Activated naive CD4-positive, alpha-beta T cell treated with anti-CD3 and anti-CD28 coated beads, Interleukin-2, amount 10 ng/mL, durations not matched to agents 7 days and 5 days (primary cell): ENCODE data around the gene REEP1.

ENCODE experiments used
- CTCF ChIA-PET: fragments of 350-600 bp; sonication (Branson Sonifier 250); formaldehyde crosslinking; loops from one replicate; lab custom pipeline; 2021; ENCODE audit warnings: antibody characterized with exemption; lab: Charles Lee
- DNase-seq: peaks from one replicate; pipeline ENCODE4 v3.0.0-alpha.2; 2020
- H3K27ac Mint-ChIP-seq: one replicate; pipeline ENCODE4 v1.8.0; 2021; ENCODE audit warnings: mild to moderate bottlenecking, moderate library complexity, mixed read lengths
- H3K27me3 Mint-ChIP-seq: one replicate; pipeline ENCODE4 v1.8.0; 2021; ENCODE audit warnings: mild to moderate bottlenecking, mixed read lengths
- H3K36me3 Mint-ChIP-seq: one replicate; pipeline ENCODE4 v1.8.0; 2021; ENCODE audit warnings: mixed read lengths
- H3K4me1 Mint-ChIP-seq: one replicate; pipeline ENCODE4 v1.8.0; 2021; ENCODE audit warnings: mixed read lengths
- H3K4me3 Mint-ChIP-seq: one replicate; pipeline ENCODE4 v1.8.0; 2021; ENCODE audit warnings: mild to moderate bottlenecking, moderate library complexity, mixed read lengths
- H3K9me3 Mint-ChIP-seq: one replicate; pipeline ENCODE4 v1.8.0; 2021; ENCODE audit warnings: mixed read lengths

REEP1 gene

GRCh38 chr2:86221066-86221684 is 116.3 kb downstream of the REEP1 start:
- Mint-ChIP-seq H3K4me1 (peaks cover 60% of the 10 kb centered on the region), H3K27me3 (no peaks in the 10 kb centered on the region), H3K4me3 (no peak overlapping the region), H3K9me3 (peaks cover 7% of the 10 kb centered on the region), H3K36me3 (peaks cover 7% of the 10 kb centered on the region), H3K27ac (peak overlapping the region; percentile 28)
- peak; percentile 77 for DNase-seq
- CTCF ChIA-PET: interaction anchor here (0.6 to 3.7 kb wide), 36 partner anchors 8 to 401 kb away, joined by 3 to 56 read pairs (median 4); partner anchors contain the start of genes KDM3A and REEP1

GRCh38 chr2:86219896-86220295 is 117.5 kb downstream of the REEP1 start:
- peaks cover 7% of the 10 kb centered on the region for H3K36me3 Mint-ChIP-seq
- peaks cover 48% of the 10 kb centered on the region for H3K4me1 Mint-ChIP-seq
- H3K27me3 Mint-ChIP-seq: no peaks in the 10 kb centered on the region
- CTCF ChIA-PET: interaction anchor here (1.6 to 3.7 kb wide), 5 partner anchors 12 to 147 kb away, joined by 4 to 56 read pairs (median 11); no protein-coding TSS in a partner anchor
- H3K9me3 Mint-ChIP-seq: peaks cover 7% of the 10 kb centered on the region
- H3K4me3 Mint-ChIP-seq: no peak overlapping the region
- DNase-seq: no peak
- no peak overlapping the region for H3K27ac Mint-ChIP-seq

GRCh38 chr2:86218124-86218523 is 119.3 kb downstream of the REEP1 start:
- Mint-ChIP-seq H3K9me3 (peaks cover 7% of the 10 kb centered on the region), H3K4me1 (peaks cover 40% of the 10 kb centered on the region), H3K27me3 (no peaks in the 10 kb centered on the region), H3K27ac (no peak overlapping the region), H3K4me3 (no peak overlapping the region), H3K36me3 (peaks cover 22% of the 10 kb centered on the region)
- no peak for DNase-seq
- CTCF ChIA-PET: no interaction called here

- no peak for DNase-seq
- H3K36me3 Mint-ChIP-seq: peaks cover 30% of the 10 kb centered on the region
- H3K9me3 Mint-ChIP-seq: peaks cover 7% of the 10 kb centered on the region
- no peak overlapping the region for H3K4me3 Mint-ChIP-seq
- H3K4me1 Mint-ChIP-seq: peaks cover 40% of the 10 kb centered on the region
- no peaks in the 10 kb centered on the region for H3K27me3 Mint-ChIP-seq
- no peak overlapping the region for H3K27ac Mint-ChIP-seq
- CTCF ChIA-PET: no interaction called here
Measured at GRCh38 chr2:86216575-86217555, 120.6 kb downstream of the REEP1 start.

GRCh38 chr2:86214503-86214832 is 123.0 kb downstream of the REEP1 start:
- no peaks in the 10 kb centered on the region for H3K27me3 Mint-ChIP-seq
- DNase-seq: no peak
- CTCF ChIA-PET: no interaction called here
- peaks cover 49% of the 10 kb centered on the region for H3K36me3 Mint-ChIP-seq
- peaks cover 23% of the 10 kb centered on the region for H3K4me1 Mint-ChIP-seq
- no peak overlapping the region for H3K4me3 Mint-ChIP-seq
- no peak overlapping the region for H3K27ac Mint-ChIP-seq
- peaks cover 7% of the 10 kb centered on the region for H3K9me3 Mint-ChIP-seq

- peaks cover 23% of the 10 kb centered on the region for H3K4me1 Mint-ChIP-seq
- no peak overlapping the region for H3K4me3 Mint-ChIP-seq
- no peak for DNase-seq
- H3K36me3 Mint-ChIP-seq: peaks cover 53% of the 10 kb centered on the region
- H3K27me3 Mint-ChIP-seq: no peaks in the 10 kb centered on the region
- CTCF ChIA-PET: interaction anchor here (1.6 kb wide), 1 partner anchor 7 kb away, joined by 4 read pairs; no protein-coding TSS in a partner anchor
- H3K9me3 Mint-ChIP-seq: peaks cover 7% of the 10 kb centered on the region
- no peak overlapping the region for H3K27ac Mint-ChIP-seq
Measured at GRCh38 chr2:86213699-86214502, 123.5 kb downstream of the REEP1 start.

- Mint-ChIP-seq H3K4me3 (no peak overlapping the region), H3K27me3 (no peaks in the 10 kb centered on the region), H3K9me3 (peaks cover 4% of the 10 kb centered on the region), H3K27ac (no peak overlapping the region), H3K4me1 (peaks cover 14% of the 10 kb centered on the region), H3K36me3 (peaks cover 57% of the 10 kb centered on the region)
- CTCF ChIA-PET: interaction anchor here (1.6 kb wide), 1 partner anchor 8 kb away, joined by 4 read pairs; no protein-coding TSS in a partner anchor
- DNase-seq: no peak
Measured at GRCh38 chr2:86213056-86213455, 124.4 kb downstream of the REEP1 start.

- CTCF ChIA-PET: no interaction called here
- Mint-ChIP-seq H3K9me3 (no peaks in the 10 kb centered on the region), H3K27ac (no peak overlapping the region), H3K36me3 (peaks cover 59% of the 10 kb centered on the region), H3K4me3 (no peak overlapping the region), H3K27me3 (no peaks in the 10 kb centered on the region), H3K4me1 (peaks cover 3% of the 10 kb centered on the region)
- DNase-seq: no peak
Measured at GRCh38 chr2:86211796-86212188, 125.6 kb downstream of the REEP1 start.

GRCh38 chr2:86211033-86211795 is 126.2 kb downstream of the REEP1 start:
- DNase-seq: no peak
- CTCF ChIA-PET: interaction anchor here (0.9 kb wide), 1 partner anchor 10 kb away, joined by 3 read pairs; no protein-coding TSS in a partner anchor
- Mint-ChIP-seq H3K9me3 (no peaks in the 10 kb centered on the region), H3K4me3 (no peak overlapping the region), H3K4me1 (no peaks in the 10 kb centered on the region), H3K27me3 (no peaks in the 10 kb centered on the region), H3K36me3 (peaks cover 65% of the 10 kb centered on the region), H3K27ac (no peak overlapping the region)

GRCh38 chr2:86204458-86204857 is 133.0 kb downstream of the REEP1 start:
- H3K36me3 Mint-ChIP-seq: peaks cover 30% of the 10 kb centered on the region
- DNase-seq: no peak
- H3K27ac Mint-ChIP-seq: no peak overlapping the region
- H3K4me3 Mint-ChIP-seq: no peak overlapping the region
- peaks cover 34% of the 10 kb centered on the region for H3K4me1 Mint-ChIP-seq
- no peaks in the 10 kb centered on the region for H3K27me3 Mint-ChIP-seq
- H3K9me3 Mint-ChIP-seq: no peaks in the 10 kb centered on the region
- CTCF ChIA-PET: interaction anchor here (0.7 to 0.9 kb wide), 2 partner anchors 17 to 379 kb away, joined by 4 to 5 read pairs; no protein-coding TSS in a partner anchor

GRCh38 chr2:86203614-86204013 is 133.8 kb downstream of the REEP1 start:
- DNase-seq: no peak
- no peak overlapping the region for H3K4me3 Mint-ChIP-seq
- no peaks in the 10 kb centered on the region for H3K27me3 Mint-ChIP-seq
- CTCF ChIA-PET: interaction anchor here (0.6 to 0.9 kb wide), 3 partner anchors 18 to 380 kb away, joined by 4 to 6 read pairs (median 5); no protein-coding TSS in a partner anchor
- H3K36me3 Mint-ChIP-seq: peaks cover 24% of the 10 kb centered on the region
- peaks cover 39% of the 10 kb centered on the region for H3K4me1 Mint-ChIP-seq
- no peaks in the 10 kb centered on the region for H3K9me3 Mint-ChIP-seq
- H3K27ac Mint-ChIP-seq: no peak overlapping the region

GRCh38 chr2:86202702-86203101 is 134.7 kb downstream of the REEP1 start:
- CTCF ChIA-PET: interaction anchor here (0.6 to 1.5 kb wide), 2 partner anchors 18 to 44 kb away, joined by 4 to 6 read pairs; no protein-coding TSS in a partner anchor
- Mint-ChIP-seq H3K4me1 (peaks cover 42% of the 10 kb centered on the region), H3K27ac (no peak overlapping the region), H3K36me3 (peaks cover 18% of the 10 kb centered on the region), H3K27me3 (no peaks in the 10 kb centered on the region), H3K9me3 (no peaks in the 10 kb centered on the region), H3K4me3 (no peak overlapping the region)
- DNase-seq: no peak

- Mint-ChIP-seq H3K9me3 (no peaks in the 10 kb centered on the region), H3K4me1 (peaks cover 42% of the 10 kb centered on the region), H3K36me3 (peaks cover 17% of the 10 kb centered on the region), H3K27ac (no peak overlapping the region), H3K4me3 (no peak overlapping the region), H3K27me3 (no peaks in the 10 kb centered on the region)
- CTCF ChIA-PET: interaction anchor here (1.5 kb wide), 1 partner anchor 18 kb away, joined by 4 read pairs; no protein-coding TSS in a partner anchor
- DNase-seq: no peak
Measured at GRCh38 chr2:86202336-86202692, 135.1 kb downstream of the REEP1 start.
